K562 (cell line): ENCODE data around the gene BCAN. TPM values are rescaled to one million over a fixed set of nuclear protein-coding genes. Genes with fewer than 3 reads are reported as not detected.
A peak's percentile ranks its signal among the peaks of the same experiment; 100 is the strongest.

Source experiments
- ATAC-seq: fragments of 200-7000 bp; cut with Tn5 transposase; 3 replicates; pipeline ENCODE4 v1.9.1; 2020; ENCODE audit warnings: moderate library complexity
- BruUV-seq: library from RNA; stranded (reverse); fragments of 400-500 nt; replicated peaks from 2 replicates; lab custom pipeline; 2021; lab: Mats Ljungman, UMichigan
- CTCF ChIA-PET: fragments of 300-600 bp; formaldehyde crosslinking; extraction: SDS; loops from one replicate; lab custom pipeline; 2021; ENCODE audit warnings: low intra/inter-chr PET ratio; lab: Yijun Ruan, JAX
- POLR2A ChIA-PET: fragments of 300-600, 350-650 bp; sonication (Branson Sonifier 250); formaldehyde crosslinking; extraction: SDS; loops from one replicate; lab custom pipeline; 2021; ENCODE audit warnings: antibody characterized with exemption, inconsistent platforms; lab: Yijun Ruan, JAX
- DNase-seq, 4 experiments: peaks; one replicate each; pipeline versions ENCODE4 v3.0.0 to v3.0.0-alpha.2; 2011 to 2018; ENCODE audit warnings: low spot score in 3 of 4, mixed read lengths in 3 of 4; ENCODE audit errors: extremely low read depth in 1 of 4
- FAIRE-seq: peaks from 2 replicates; lab custom pipeline; 2011; peaks lifted over from hg19 to GRCh38; lab: Jason Lieb, UNC
- H2AFZ ChIP-seq: 2 replicates; pipeline ENCODE4 v1.6.0; 2011; ENCODE audit warnings: low read depth, low read length, control low read depth, inconsistent platforms
- H3K27ac ChIP-seq: fragments of 200-600 bp; 3 replicates; pipeline ENCODE4 v1.8.0; 2011; ENCODE audit warnings: low read depth, mild to moderate bottlenecking, control low read depth, inconsistent platforms, low read length, moderate library complexity, mixed read lengths; ENCODE audit errors: extremely low read depth
- H3K27me3 ChIP-seq, 2 experiments: fragments of 300-600 bp in 1 of 2; 2 replicates in 1 of 2; 3 replicates in 1 of 2; pipeline versions ENCODE4 v1.6.0 to v1.8.0; 2011; ENCODE audit warnings: inconsistent platforms in 2 of 2, low read length in 2 of 2, mild to moderate bottlenecking in 1 of 2, mixed read lengths in 1 of 2, moderate library complexity in 1 of 2; ENCODE audit not compliant: control insufficient read depth in 2 of 2, insufficient read depth in 2 of 2
- H3K36me3 ChIP-seq: fragments of 300-600 bp; 3 replicates; pipeline ENCODE4 v1.8.0; 2011; ENCODE audit warnings: mild to moderate bottlenecking, low read length, inconsistent platforms; ENCODE audit not compliant: control insufficient read depth, insufficient read depth
- H3K4me1 ChIP-seq, 2 experiments: fragments of 200-600 bp in 1 of 2; replicated peaks in 1 of 2; 2 replicates in 1 of 2; 3 replicates in 1 of 2; pipeline versions ENCODE4 v1.5.1 to v1.8.0; 2011; ENCODE audit warnings: inconsistent platforms in 2 of 2, low read length in 2 of 2, mild to moderate bottlenecking in 1 of 2, mixed read lengths in 1 of 2, moderate library complexity in 1 of 2; ENCODE audit not compliant: control insufficient read depth in 2 of 2, insufficient read depth in 2 of 2
- H3K4me2 ChIP-seq: 2 replicates; pipeline ENCODE4 v1.6.1; 2011; ENCODE audit warnings: low read length, control low read depth, inconsistent platforms, mixed read lengths; ENCODE audit not compliant: insufficient read depth
- H3K4me3 ChIP-seq: fragments of 200-600 bp; sonication (generic), shearing (Covaris generic); 2 replicates; pipeline ENCODE4 v1.5.1; 2016; ENCODE audit warnings: control low read depth, inconsistent platforms
- H3K79me2 ChIP-seq: fragments of 200-600 bp; 3 replicates; pipeline ENCODE4 v1.8.0; 2011; ENCODE audit warnings: low read length, inconsistent platforms; ENCODE audit not compliant: control insufficient read depth, insufficient read depth
- H3K9ac ChIP-seq, 2 experiments: 2 replicates each; pipeline versions ENCODE4 v1.6.0 to v1.6.1; 2011; ENCODE audit warnings: low read depth in 2 of 2, low read length in 2 of 2, control low read depth in 1 of 2, inconsistent platforms in 1 of 2, mild to moderate bottlenecking in 1 of 2, mixed read lengths in 1 of 2; ENCODE audit not compliant: insufficient read depth in 1 of 2
- H3K9me1 ChIP-seq: one replicate; pipeline ENCODE4 v1.6.0; 2011; ENCODE audit warnings: inconsistent platforms, mild to moderate bottlenecking, low read length, moderate library complexity; ENCODE audit not compliant: control insufficient read depth, insufficient read depth
- H3K9me3 ChIP-seq: replicated peaks from 2 replicates; pipeline ENCODE4 v1.5.1; 2011; ENCODE audit warnings: low read depth, low read length, inconsistent platforms; ENCODE audit not compliant: control insufficient read depth, insufficient read depth
- H4K20me1 ChIP-seq: replicated peaks from 2 replicates; pipeline ENCODE4 v1.6.1; 2011; ENCODE audit warnings: low read length, inconsistent platforms, mixed read lengths; ENCODE audit not compliant: control insufficient read depth, insufficient read depth
- ARHGAP35 ChIP-seq: fragments of 450-650 bp; IDR thresholded peaks from 2 replicates; pipeline ENCODE4 v1.6.1; 2018; ENCODE audit not compliant: partially characterized antibody
- ARID3A ChIP-seq: IDR thresholded peaks from 2 replicates; pipeline ENCODE4 v1.6.1; 2012; ENCODE audit warnings: low read depth, low read length, improper control_type of control experiment, borderline replicate concordance
- ATF7 ChIP-seq: fragments of 450-650 bp; IDR thresholded peaks from 2 replicates; pipeline ENCODE4 v1.7.1; 2014; ENCODE audit warnings: mild to moderate bottlenecking, moderate library complexity
- BCL6 ChIP-seq: fragments of 250-450 bp; sonication (Bioruptor Pico); IDR thresholded peaks from 2 replicates; pipeline ENCODE4 v1.4.0; 2020
- CBFA2T2 ChIP-seq: fragments of 450-650 bp; conservative IDR thresholded peaks from 2 replicates; pipeline ENCODE4 v1.6.1; 2017; ENCODE audit warnings: mild to moderate bottlenecking
- CBFA2T3 ChIP-seq: fragments of 450-650 bp; IDR thresholded peaks from 2 replicates; pipeline ENCODE4 v1.6.1; 2017
- E4F1 ChIP-seq: fragments of 250-450 bp; sonication (Bioruptor Pico); IDR thresholded peaks from 2 replicates; pipeline ENCODE4 v1.5.0; 2021; ENCODE audit warnings: mild to moderate bottlenecking, borderline replicate concordance
- ELK1 ChIP-seq: sonication (generic); formaldehyde crosslinking; IDR thresholded peaks from 2 replicates; pipeline ENCODE4 v1.8.1; 2022; ENCODE audit warnings: missing genetic modification reagents
- FOS ChIP-seq: IDR thresholded peaks from 3 replicates; pipeline ENCODE4 v1.6.1; 2011; ENCODE audit not compliant: insufficient read length; ENCODE audit errors: extremely low read depth
- FOSL1 ChIP-seq: fragments of 200-800 bp; sonication (Bioruptor generic); conservative IDR thresholded peaks from 2 replicates; pipeline ENCODE4 v1.6.1; 2016; ENCODE audit warnings: missing genetic modification characterization, missing compliant biosample characterization
- HBP1 ChIP-seq: fragments of 450-650 bp; formaldehyde crosslinking; IDR thresholded peaks from 2 replicates; pipeline ENCODE4 v1.4.0; 2022; ENCODE audit warnings: missing genetic modification characterization
- MCM7 ChIP-seq, 2 experiments: fragments of 450-650 bp; IDR thresholded peaks; 2 replicates each; pipeline ENCODE4 v1.6.1; 2016 to 2018
- PTTG1 ChIP-seq: fragments of 450-650 bp; IDR thresholded peaks from 2 replicates; pipeline ENCODE4 v1.6.1; 2016; ENCODE audit warnings: low read depth, mild to moderate bottlenecking, missing genetic modification characterization, missing compliant biosample characterization
- SIX5 ChIP-seq, 2 experiments: IDR thresholded peaks; 2 replicates each; pipeline ENCODE4 v1.6.1; 2011; ENCODE audit warnings: low read length in 2 of 2, borderline replicate concordance in 1 of 2, low read depth in 1 of 2, mild to moderate bottlenecking in 1 of 2, moderate library complexity in 1 of 2; ENCODE audit not compliant: insufficient read depth in 1 of 2
- SMARCA5 ChIP-seq: fragments of 450-650 bp; IDR thresholded peaks from 2 replicates; pipeline ENCODE4 v1.6.1; 2016
- SNAPC5 ChIP-seq: fragments of 250-450 bp; sonication (Bioruptor Pico); IDR thresholded peaks from 2 replicates; pipeline ENCODE4 v1.8.0; 2021; ENCODE audit warnings: moderate library complexity, mild to moderate bottlenecking, inconsistent platforms
- ZNF165 ChIP-seq: fragments of 250-450 bp; sonication (Bioruptor Pico); IDR thresholded peaks from 2 replicates; pipeline ENCODE4 v1.4.0; 2020; ENCODE audit warnings: borderline replicate concordance
- ZNF175 ChIP-seq: fragments of 200-800 bp; sonication (Bioruptor generic); IDR thresholded peaks from 2 replicates; pipeline ENCODE4 v1.6.1; 2016; ENCODE audit warnings: low read depth, mild to moderate bottlenecking, missing genetic modification characterization, missing compliant biosample characterization
- WGBS: fragments of 100-300 bp; shearing (Covaris generic); methylation state at CpG from one replicate; pipeline ENCODE4 v1.1.6; 2016; ENCODE audit warnings: low coverage, mixed read lengths; ENCODE audit not compliant: insufficient coverage; ENCODE audit errors: missing lambda C conversion rate; 5-methylcytosine and 5-hydroxymethylcytosine counted together
- in situ Hi-C: fragments of 300-500 bp; cut with MboI; formaldehyde crosslinking; loops from 4 replicates; pipeline ENCODE4 v1.15.0; 2018; ENCODE audit warnings: inconsistent platforms, mixed read lengths
- intact Hi-C: fragments of 100-400 bp; cut with micrococcal nuclease; formaldehyde crosslinking; loops from 2 replicates; pipeline ENCODE4 v1.14.2; 2022
- polyA plus RNA-seq, 8 experiments: library from polyadenylated mRNA; depleted of rRNA in 4 of 8; stranded (reverse) in 5 of 8; unstranded in 3 of 8; fragments of >200 nt; fragmentation: Nextera tagmentation in 2 of 8; fragmentation: Illumina TruSeq in 1 of 8; extraction: Ambion mirVana in 2 of 8; extraction: Trizol in 1 of 8; gene quantifications; 2 replicates each; pipeline versions ENCODE4 v1.2.1 to v1.2.3, GENCODE V29; 2011 to 2014; ENCODE audit warnings: inconsistent platforms in 1 of 8, missing spikeins in 1 of 8
- total RNA-seq, 7 experiments: library from RNA; depleted of rRNA in 6 of 7; stranded (reverse); fragments of >200 nt in 6 of 7; fragmentation: Illumina TruSeq in 2 of 7; extraction: Trizol in 2 of 7; gene quantifications; 2 replicates each; pipeline versions ENCODE4 v1.2.1 to v1.2.3, GENCODE V29; 2011 to 2021; ENCODE audit warnings: low replicate concordance in 1 of 7

The BCAN gene
- total and polyA plus RNA-seq, 9 of the 15 experiments (the other 6 are each of a cell fraction or from before 2014, with no cell fraction given), result 0.04 to 0.33 (median 0.14) TPM; not detected in 5

GRCh38 chr1:156698995-156699394 is 57.1 kb downstream of the BCAN start:
- H3K4me2 ChIP-seq, result no peak overlapping the region
- no peaks in the 10 kb centered on the region for H3K27me3 ChIP-seq
- no peaks in the 10 kb centered on the region for H3K36me3 ChIP-seq
- ChIA-PET CTCF (no interaction called here), POLR2A (interaction anchor here (0.6 to 1.1 kb wide), 4 partner anchors 8 to 139 kb away, joined by 3 read pairs; partner anchors contain the start of gene METTL25B)
- H3K9me1 ChIP-seq, result no peaks in the 10 kb centered on the region
- no peak overlapping the region for H3K27ac ChIP-seq
- peaks cover 15 to 25% of the 10 kb centered on the region in 2 experiments for H3K4me1 ChIP-seq
- no peak for FAIRE-seq
- no TSS peak for BruUV-seq
- in situ Hi-C loops, result no loop called here
- no peak for ATAC-seq
- H2AFZ ChIP-seq, result no peak overlapping the region
- H3K79me2 ChIP-seq, result no peaks in the 10 kb centered on the region
- no peak overlapping the region for H3K4me3 ChIP-seq
- intact Hi-C loops, result no loop called here
- H3K9me3 ChIP-seq, result no peaks in the 10 kb centered on the region
- H3K9ac ChIP-seq, result peak overlapping the region in 1 of 2 experiments; percentile 86; a peak in 2 of 4 replicates
- WGBS, result 13% methylated on average over 1 of the region's 1 CpG
- no peak for DNase-seq
- no peaks in the 10 kb centered on the region for H4K20me1 ChIP-seq
- TF ChIP-seq FOSL1 (tag), result no peak
- no peak for TF ChIP-seq SIX5 (IDR thresholded peaks at IDR 0.05; ENCODE audit: borderline replicate concordance in 1 of 2, insufficient read depth in 1 of 2, low read depth in 1 of 2, low read length in 2 of 2)
- TF ChIP-seq MCM7 (IDR thresholded peaks at IDR 0.05), result no peak
- no peak for TF ChIP-seq ELK1 (CRISPR knock-in tag)
- TF ChIP-seq ZNF175 (CRISPR knock-in tag), result no peak
- TF ChIP-seq PTTG1 (tag), result no peak
- TF ChIP-seq SMARCA5, result no peak
- TF ChIP-seq ARID3A, result no peak
- TF ChIP-seq BCL6 (CRISPR knock-in tag), result no peak
- TF ChIP-seq E4F1 (CRISPR knock-in tag), result no peak
- TF ChIP-seq ZNF165 (CRISPR knock-in tag), result no peak
- TF ChIP-seq SNAPC5, result no peak
- no peak for TF ChIP-seq FOS
- no peak for TF ChIP-seq HBP1 (CRISPR knock-in tag)
- TF ChIP-seq CBFA2T3, result 0 out of 2 replicates have a peak, but pooled peaks have one; percentile 24
- TF ChIP-seq ATF7, result no peak
- TF ChIP-seq ARHGAP35, result no peak
- TF ChIP-seq CBFA2T2, result peak; percentile 10; the same call in 1 of the 2 replicates
